GM18868 (cell line): ENCODE measurements around the gene SECTM1.

Source experiments
- ATAC-seq: cut with Tn5 transposase; IDR thresholded peaks from one replicate; pipeline ENCODE4 v1.9.1; 2021; ENCODE audit warnings: mild to moderate bottlenecking, moderate library complexity; ENCODE audit not compliant: unreplicated experiment

SECTM1 gene

DNA sequence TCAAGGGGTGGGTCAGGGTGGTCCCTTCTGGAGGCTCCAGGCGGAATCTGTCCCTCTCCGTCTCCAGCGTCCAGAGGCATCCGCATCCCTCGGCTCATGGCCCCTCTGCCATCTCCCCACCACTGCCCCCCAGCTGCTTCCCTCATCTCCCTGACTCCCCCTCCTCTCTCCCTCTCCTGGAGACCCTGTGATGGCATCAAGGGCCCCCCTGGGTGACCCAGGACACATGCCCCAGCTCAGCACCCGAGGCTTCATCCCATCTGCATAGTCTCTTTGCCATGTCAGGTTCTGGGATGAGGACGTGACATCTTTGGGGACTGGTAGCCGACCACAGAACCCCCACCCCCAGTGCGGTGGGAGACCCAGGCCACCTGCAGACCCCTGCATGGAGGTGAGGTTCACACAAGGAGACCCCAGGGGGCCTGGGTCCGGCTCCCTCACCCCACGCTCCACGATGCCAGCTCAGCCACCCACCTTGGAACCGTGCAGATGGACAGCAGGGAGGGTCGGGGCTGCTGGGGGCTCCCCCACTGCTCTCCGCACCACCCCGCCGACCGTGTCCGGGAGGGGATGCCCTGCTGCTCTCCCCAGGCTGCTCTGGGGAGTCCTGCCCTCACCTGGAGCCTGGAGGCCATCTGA is 3.8 kb downstream of the SECTM1 start:
- no peak for ATAC-seq

DNA sequence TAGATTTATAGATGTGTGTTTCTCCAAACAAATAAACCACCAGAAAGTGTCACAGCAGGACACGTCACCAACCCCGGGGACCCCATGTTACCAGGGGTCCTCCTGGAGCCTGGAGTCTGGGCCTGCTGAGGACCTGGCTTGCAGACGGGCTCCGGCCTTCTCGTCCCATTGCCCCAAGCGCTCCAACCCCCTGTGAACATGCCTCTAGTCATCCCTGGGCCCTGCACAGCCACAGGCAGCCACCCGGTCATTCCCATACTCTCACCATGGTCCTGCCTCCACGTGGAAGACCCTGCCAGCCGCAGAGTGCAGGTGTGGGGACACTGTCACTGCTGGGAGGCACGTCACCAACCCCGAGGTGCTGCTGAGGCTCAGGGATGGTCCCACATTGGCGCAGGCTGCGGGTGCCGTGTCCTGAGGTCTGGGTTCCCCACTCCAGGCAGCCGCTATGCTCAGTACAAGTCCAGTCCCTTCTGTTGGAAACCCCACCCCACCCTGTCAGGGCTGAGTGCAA is 4.5 kb downstream of the SECTM1 start:
- no peak for ATAC-seq

DNA sequence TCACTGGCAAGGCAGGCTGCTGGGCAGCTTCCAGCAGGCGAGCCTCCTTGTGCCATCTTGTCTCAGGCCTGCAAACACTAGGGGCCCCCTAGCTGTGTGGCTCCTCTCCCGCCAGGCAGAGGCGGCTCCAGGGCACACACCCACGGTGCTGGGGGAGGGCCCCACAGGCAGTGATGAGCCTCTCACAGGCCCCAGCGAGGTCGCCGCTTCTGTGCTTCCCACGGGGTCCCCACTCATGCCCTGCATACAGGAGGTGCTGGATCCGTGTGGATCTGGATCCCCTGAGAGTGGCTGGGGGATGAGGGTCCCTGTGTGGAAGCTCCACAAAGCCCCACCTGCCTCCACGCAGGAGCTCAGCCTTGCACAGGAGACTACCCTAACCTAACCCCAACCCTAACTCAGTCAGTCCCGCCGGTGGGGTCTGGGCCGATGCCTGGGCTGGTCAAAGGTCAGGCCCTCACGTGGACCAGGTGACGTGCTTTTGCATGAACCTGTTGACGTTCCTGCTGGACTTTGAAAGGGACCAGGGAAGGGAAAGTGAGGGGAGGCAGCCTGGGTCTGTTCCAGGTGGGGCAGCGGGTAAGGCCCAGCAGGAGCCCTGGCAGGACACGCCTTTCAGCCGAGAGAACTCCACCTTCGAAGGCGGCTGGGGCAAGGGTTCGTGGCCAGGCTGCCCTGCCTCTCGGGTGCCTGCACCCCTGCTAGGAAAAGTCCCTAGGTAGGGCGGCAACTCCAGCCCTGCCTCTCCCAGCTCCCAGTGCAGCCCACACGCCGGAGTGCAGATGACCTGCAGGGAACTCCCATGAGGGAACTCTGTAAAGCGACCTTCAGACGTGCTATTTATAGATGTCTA is 5.2 kb downstream of the SECTM1 start:
- ATAC-seq, result no peak

DNA sequence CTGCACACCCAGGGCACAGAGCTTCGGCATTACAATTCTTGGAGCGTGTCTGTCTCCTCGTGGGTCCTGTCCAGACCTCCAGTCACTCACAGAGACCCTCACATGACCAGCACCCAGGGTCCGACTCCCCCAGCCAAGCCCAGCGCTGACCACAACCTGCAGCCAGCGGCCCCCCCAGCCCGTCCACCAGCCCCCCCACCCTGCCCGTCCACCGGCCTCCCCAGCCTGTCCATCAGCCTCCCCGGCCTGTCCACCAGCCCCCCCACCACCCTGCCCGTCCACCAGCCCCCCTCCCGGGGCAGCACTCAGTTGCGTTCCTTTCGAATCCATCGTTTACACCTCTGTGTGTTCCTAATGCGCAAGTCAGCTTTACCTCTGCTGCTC is 5.8 kb downstream of the SECTM1 start:
- no peak for ATAC-seq

DNA sequence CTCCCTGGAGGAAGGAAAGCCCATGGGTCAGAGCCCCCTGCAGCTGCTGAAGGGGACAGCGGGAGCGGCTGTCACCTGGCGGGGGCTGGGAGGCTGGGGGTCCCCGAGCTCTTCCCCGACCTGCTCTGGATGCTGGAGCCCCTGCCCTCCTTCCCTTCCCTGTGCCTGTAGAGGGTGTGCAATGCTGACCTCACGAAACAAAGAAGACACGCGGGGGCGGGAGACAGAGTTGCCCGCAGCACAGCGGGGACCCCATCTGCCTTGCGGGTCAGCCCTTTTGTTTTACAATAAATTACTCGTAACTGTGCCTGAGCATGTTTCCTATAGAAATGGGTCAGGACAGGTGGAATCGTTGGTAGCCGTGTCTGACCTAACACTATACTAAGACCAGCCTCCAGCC is 6.3 kb downstream of the SECTM1 start:
- no peak for ATAC-seq

DNA sequence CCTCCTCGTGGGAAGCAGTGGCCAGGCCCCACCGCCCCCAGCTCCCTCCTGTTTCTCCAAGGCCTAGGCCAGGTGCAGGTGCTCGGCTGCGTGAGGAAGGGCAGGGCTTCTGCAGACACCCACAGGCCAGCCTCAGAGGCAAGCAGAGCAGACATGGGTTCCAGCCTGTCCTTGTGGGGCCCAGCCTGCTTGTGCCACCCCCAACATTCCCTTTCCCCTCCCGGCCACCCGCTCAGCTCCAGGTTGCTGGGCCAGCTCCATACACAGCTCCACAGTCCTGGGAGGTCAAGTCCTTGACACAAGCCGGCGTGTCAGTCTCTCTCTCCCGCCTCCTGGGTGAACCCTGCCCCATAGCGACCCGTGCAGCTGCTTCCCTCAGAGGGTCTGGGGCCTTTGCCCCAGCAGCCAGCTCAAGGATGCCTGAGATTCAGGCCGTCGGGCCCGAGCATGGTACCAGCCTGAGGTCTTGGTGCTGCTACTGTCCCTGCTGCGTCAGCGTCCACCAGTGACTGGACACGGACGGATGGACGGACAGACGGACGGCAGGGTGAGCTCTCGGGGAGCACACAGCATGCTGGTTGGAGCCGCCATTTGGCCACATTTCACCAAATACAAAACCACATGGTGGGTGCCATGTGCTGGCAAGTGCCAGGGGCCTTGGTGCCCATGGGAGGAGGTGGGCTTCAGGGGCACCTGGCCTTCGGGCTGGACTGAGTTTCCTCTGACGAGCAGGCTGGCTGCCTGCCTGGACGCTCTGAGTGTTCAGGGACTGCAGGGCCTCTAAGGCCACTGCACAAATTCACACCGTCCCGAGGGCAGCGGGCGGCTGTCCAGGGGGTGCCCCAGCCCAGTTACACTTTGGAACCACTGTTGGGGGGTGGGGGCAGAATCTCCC is 8.0 kb downstream of the SECTM1 start:
- no peak for ATAC-seq

DNA sequence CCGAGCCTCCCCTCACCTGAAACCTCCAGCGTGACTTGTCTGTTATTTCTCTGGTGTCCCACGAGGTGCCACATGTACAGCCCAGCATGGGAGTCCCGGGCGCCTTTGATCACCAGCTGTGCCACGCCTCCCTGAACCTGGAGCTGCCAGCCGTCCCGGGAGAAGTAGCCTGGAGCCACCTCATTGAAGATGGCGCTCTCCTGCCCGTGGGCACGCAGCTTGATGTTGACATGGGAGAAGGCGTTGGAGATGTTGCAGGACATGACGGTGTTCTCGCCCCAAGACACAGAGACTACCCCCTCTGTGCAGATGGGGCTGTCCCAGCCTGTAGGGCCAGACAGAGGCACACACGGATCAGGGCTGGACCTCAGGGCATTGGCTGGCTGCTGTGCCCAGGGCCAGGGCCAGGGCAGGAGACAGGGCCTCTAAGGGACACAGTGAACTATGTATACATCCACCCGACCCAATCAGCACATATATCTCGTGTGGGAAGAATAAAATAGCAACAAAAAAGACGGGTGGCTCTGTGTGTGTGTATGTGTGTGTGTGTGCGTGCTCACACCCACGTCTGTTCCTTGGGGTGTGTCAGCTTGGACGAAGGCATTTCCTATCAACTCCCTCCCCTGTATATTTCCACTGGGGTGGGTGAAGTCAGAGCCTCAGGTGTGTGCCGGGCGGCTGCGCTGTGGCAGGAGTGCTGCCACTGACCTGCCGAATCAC is 8.8 kb downstream of the SECTM1 start:
- ATAC-seq, result no peak

DNA sequence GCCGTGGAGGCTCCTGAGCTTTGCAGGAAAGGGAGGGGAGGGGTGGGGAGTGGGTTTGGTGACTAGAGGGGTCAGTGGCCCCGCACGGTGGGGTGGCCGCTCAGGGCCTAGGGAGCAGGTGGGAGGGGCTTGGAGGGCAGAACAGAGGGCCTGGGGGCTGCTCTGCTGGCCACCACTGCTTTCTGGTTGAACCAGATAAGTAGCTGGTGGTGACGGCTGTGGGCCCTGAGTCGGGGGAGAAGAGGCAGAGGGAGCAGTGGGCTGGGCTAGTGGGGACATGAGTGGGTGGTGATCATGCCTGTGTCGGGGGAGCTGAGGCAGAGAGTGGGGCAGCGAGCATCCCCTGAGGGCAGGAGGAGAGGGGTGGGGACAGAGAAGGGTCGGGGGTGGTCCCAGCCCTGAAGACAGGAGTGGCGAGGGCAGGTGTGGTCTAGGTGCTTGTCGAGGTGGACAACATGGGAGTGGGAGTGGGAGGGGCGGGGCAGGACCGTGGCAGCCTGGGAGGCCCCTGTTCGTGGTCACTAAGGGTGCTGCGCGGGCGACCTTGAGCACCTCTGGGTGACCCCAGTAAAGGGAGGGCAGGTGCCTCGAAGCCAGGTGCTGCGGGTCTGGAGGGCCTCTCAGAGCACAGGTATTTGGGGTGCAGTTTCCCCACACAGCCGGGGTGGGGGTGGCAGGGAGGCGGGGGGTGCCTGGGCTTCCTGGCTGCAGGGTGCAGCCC is 9.9 kb downstream of the SECTM1 start:
- no peak for ATAC-seq

DNA sequence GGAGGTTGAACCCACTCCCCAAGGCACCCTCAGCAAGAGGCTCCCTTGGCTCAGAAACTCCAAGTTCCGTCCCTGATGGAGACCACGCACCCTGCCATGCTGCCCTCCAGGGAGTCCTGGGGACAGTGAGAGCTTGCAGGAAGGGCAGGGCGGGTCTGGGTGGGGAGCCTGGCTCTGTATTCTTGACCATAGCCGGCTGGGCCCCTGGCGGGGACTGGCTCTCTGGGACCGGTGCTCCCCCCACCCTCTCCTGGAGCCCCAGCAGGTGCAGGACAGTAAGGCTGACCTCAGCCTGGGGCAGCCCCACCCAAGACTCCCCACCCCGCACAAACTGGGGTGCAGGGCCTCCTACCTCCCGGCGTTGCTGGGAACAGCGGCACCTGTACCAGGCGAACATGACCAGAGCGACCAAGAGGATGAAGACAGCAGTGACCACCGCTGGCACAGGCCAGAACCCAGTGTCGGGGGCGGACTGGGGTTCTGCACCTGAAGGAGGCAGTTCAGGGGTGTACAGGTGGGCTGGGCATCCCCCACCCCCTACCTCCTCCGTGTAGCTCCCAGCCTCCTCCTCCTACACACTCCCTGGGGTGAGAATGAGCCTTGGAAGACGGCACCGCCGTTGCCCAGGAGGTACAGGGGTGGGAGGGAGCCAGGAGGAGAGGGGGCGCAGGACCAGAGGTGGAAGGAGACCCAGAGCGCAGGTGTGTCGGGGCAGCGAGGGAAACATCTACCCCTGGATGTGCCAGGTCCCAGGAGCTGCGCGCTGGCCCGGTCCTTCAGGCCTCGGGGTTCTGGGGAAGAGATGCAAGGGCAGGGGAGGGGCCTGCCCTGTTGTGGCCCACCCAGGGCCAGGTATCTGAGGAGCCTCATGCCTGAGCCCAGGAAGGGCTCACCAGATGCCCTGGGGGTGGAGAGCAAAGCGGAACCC is 10.8 kb downstream of the SECTM1 start:
- no peak for ATAC-seq

DNA sequence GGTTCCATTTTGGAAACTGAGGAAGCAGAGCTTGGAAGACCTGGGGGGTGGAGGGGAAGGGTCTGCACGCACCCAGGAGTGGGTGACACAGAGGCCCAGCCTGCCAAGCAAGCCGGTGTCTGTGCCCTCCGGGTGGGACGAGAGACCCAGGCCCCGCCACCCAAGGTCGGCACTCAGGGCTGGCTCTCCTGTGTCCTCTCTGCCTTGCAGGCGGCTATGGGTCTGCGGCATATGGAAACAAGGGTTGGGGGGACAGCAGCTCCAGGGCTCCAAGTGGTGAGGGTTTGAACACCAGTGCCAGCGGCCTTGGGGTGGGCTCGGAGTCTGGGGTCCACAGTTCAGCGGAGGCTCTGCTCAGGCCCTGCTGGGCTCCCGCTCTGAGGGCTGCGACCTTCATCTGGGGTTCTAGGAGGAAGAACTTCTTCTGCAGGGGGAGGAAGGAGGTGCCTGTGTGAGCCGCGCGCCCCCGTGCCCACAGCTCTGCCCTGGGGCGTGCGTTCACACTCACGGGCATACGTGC is 11.6 kb downstream of the SECTM1 start:
- ATAC-seq, result no peak

DNA sequence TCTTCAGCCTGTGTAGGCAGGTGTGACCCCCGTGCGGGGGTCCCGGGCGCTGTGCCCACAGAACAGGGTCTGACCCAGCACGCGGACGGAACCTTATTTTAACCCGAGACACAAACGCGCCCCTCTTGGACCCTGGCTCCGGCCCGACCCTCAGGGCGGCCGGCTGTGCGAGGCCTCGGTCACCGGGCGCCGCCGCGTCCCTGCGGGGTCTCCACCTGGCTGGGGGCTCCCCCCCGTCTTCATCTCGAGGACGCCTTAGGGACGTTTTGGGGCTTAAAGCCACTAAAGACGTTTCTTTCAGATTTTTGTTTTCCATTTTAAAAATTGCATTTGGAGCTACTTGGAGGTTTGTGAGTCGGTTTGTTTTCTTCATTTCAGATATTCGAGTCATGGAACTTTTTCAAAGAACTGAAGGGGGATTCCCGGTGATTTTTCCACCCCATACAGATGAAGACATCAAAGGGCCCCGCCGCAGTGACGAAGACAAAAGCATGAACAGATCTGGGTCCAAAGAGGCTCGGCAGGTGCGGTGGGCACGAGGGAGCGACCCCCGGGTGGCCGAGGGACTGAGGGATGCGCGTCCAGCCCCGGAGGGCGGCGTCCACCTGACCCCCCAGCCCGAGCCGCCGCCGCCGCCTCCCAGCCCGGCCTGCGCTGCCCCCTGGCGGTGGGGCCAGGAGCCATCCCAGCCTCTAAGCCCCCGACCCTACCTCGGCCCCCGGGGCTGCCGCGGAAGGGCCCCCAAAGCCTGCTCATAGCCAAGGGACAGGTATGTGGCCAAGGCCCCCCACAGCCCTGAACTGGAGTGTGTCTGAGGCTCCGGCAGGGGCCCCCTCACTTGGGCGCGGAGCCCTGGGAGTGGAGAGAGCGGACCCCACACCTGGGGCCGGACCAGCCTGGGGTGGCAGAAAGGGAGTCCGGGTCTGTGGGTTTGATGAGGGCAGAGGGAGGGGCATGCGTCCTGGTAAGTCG is 12.3 kb downstream of the SECTM1 start:
- no peak for ATAC-seq

DNA sequence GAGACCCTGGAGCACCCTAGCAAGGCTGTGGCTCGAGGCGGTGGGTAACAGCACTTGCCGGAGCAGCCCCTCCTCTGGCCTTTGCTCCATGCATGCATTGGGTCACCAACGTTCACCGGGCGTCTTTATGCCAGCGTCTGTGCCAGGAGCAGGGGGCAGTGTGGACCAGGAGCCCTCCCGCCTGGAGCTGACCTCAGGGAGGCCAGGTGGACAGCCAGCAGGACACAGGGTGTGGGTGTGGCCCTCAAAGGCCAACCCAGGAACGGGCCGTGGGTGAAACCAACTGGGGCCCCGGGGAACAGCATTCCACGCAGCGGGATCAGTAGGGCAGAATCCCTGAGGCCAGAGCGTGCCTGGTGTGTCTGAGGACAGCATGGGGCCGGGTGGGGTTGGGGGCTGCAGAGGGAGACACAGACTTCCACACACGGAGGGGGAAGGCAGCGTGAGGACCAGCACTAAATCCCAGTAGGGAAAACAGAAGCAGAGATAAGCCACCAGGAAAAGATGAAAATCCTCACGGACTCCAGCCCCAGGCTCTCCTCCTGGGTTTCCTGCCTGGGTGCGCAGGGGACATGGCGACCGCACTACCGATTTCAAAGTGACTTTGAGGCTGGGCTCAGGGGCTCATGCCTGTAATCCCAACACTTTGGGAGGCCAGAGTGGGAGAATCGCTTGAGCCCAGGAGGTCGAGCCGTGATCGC is 13.3 kb downstream of the SECTM1 start:
- no peak for ATAC-seq

DNA sequence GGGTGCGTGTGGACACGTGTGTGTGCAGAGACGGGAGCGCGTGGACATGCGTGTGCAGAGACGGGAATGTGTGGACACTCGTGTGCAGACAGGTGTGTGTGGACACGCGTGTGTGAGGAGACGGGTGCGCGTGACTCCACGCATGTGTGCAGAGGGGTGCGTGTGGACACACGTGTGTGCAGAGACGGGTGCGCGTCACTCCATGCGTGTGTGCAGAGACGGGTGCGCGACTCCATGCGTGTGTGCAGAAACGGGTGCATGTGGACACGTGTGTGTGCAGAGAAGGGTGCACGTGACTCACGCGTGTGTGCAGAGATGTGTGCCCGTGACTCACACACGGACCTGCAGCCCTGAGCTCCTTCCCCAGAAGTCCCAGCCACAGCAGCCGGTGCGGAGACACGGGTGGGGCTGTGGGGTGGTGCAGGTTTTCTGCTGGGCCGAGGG is 13.9 kb downstream of the SECTM1 start:
- no peak for ATAC-seq

DNA sequence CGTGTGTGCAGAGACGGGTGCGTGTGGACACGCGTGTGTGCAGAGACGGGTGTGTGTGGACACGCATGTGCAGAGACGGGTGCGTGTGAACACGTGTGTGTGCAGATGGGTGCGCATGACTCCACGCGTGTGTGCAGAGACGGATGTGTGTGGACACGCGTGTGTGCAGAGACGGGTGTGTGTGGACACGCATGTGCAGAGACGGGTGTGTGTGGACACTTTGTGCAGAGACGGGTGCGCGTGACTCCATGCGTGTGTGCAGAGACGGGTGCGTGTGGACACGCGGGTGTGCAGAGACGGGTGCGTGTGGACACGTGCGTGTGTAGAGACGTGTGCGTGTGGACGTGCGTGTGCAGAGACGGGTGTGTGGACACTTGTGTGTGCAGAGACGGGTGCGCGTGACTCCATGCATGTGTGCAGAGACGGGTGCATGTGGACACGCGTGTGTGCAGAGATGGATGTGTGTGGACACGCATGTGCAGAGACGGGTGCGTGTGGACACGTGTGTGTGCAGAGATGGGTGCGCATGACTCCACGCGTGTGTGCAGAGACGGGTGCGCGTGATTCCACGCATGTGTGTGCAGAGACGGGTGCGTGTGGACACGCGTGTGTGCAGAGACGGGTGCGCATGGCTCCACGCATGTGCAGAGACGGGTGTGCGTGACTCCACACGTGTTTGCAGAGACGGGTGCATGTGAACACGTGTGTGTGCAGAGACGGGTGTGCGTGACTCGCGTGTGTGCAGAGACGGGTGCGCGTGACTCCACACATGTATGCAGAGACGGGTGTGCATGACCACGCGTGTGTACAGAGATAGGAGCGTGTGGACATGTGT is 14.6 kb downstream of the SECTM1 start:
- ATAC-seq, result no peak

DNA sequence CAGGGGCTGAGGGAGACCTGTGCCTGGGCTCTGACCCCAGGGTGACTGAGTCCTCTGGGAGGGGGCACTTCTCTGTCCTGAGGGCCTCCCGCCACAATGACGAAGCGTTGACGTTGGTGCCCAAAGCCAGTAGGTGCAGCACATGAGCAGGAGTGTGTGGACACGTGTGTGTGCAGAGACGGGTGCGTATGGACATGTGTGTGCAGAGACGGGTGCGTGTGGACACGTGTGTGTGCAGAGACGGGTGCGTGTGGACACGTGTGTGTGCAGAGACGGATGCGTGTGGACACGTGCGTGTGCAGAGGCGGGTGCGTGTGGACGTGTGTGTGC is 15.4 kb downstream of the SECTM1 start:
- no peak for ATAC-seq
